Heart left ventricle (tissue), 16 donors: ENCODE measurements around the gene FANCD2OS. TPM values are rescaled to one million over a fixed set of nuclear protein-coding genes. Genes with fewer than 3 reads are reported as not detected.
"Not testable (repeated sequence)": the region's sequence is repeated elsewhere in the genome, so short reads cannot be mapped to it uniquely, and the experiment has no call there.

ENCODE experiments used
- ATAC-seq, 4 donors: fragments of 200-7000 bp; cut with Tn5 transposase; one replicate each; pipeline ENCODE4 v1.9.1; 2020 to 2022; ENCODE audit warnings: moderate library complexity in 4 of 4, mild to moderate bottlenecking in 3 of 4, moderate number of reproducible peaks in 1 of 4
- DNase-seq, 5 donors: peaks; one replicate each; pipeline ENCODE4 v3.0.0-alpha.2; 2020
- H3K27ac ChIP-seq, 12 donors: fragments of 200-600 bp; sonication (generic) in 4 of 12; one replicate each; pipeline versions ENCODE4 v1.5.0 to v1.8.0; 2016 to 2022; ENCODE audit warnings: mild to moderate bottlenecking in 2 of 12
- H3K27me3 ChIP-seq, 9 donors: fragments of 200-600 bp; sonication (generic) in 2 of 9; one replicate each; pipeline versions ENCODE4 v1.5.1 to v1.8.0; 2016 to 2022; ENCODE audit warnings: mild to moderate bottlenecking in 3 of 9
- H3K36me3 ChIP-seq, 9 donors: fragments of 200-600 bp; sonication (generic) in 2 of 9; one replicate each; pipeline versions ENCODE4 v1.5.0 to v1.8.0; 2018 to 2022; ENCODE audit warnings: mild to moderate bottlenecking in 2 of 9
- H3K4me1 ChIP-seq, 12 donors: fragments of 200-600 bp; sonication (generic) in 4 of 12; one replicate each; pipeline versions ENCODE4 v1.5.0 to v1.8.0; 2016 to 2022; ENCODE audit warnings: mild to moderate bottlenecking in 3 of 12
- H3K4me3 ChIP-seq, 12 donors: fragments of 200-600 bp; sonication (generic) in 4 of 12; one replicate each; pipeline versions ENCODE4 v1.5.0 to v1.8.0; 2017 to 2022; ENCODE audit warnings: mild to moderate bottlenecking in 9 of 12, moderate library complexity in 4 of 12
- H3K9me3 ChIP-seq, 12 donors: fragments of 200-600 bp; sonication (generic) in 4 of 12; one replicate each; pipeline versions ENCODE4 v1.5.0 to v1.8.0; 2016 to 2022; ENCODE audit warnings: mild to moderate bottlenecking in 1 of 12
- POLR2A ChIP-seq, 2 donors: fragments of 450-650 bp; IDR thresholded peaks; one replicate each; pipeline ENCODE4 v1.6.1; 2017; ENCODE audit warnings: antibody characterized with exemption in 2 of 2, mild to moderate bottlenecking in 2 of 2, moderate library complexity in 2 of 2
- WGBS, 4 donors: extraction: QIAGEN DNeasy Blood & Tissue Kit in 2 of 4; methylation state at CpG; one replicate each; pipeline versions ENCODE4 v1.1.5 to v1.1.7; 2013 to 2018; 5-methylcytosine and 5-hydroxymethylcytosine counted together
- intact Hi-C, 10 donors: fragments of 100-400 bp; cut with DNase I; formaldehyde crosslinking; loops; one replicate each; pipeline versions ENCODE4 v1.11.1 to v1.14.2; 2022
- polyA plus RNA-seq, 2 donors: library from polyadenylated mRNA; stranded (reverse); fragments of 200-250 nt; gene quantifications; one replicate each; pipeline ENCODE4 v1.2.3, GENCODE V29; 2013
- total RNA-seq, 9 donors: library from RNA; depleted of rRNA in 2 of 9; stranded (reverse); fragments of >200 nt in 2 of 9; fragmentation: NEBNext Ultra II Directional in 3 of 9; extraction: Animal tissue kit (Norgen Biotek cat#: 25700) in 3 of 9; gene quantifications; one replicate each; pipeline versions ENCODE4 v1.1.0 to v1.2.4, GENCODE V29; 2016 to 2023
- TF ChIP-seq, protein P1 (sequence below), 12 donors: fragments of 200-600 bp; sonication (generic) in 4 of 12; IDR thresholded peaks; one replicate each; pipeline versions ENCODE4 v1.5.0 to v1.8.0; 2018 to 2022; ENCODE audit warnings: antibody characterized with exemption in 12 of 12, mild to moderate bottlenecking in 5 of 12
- donor health status: ischemic (EF 13 %, LVEDD 7.1; RV severe dilation, severe dysfunction).
- donor health status: healthy with polysubstance abuse.
- donor health status: DM: no; HTN: yes; CAD: no.
- donor health status: DM: no; HTN: no; CAD: no.
- donor health status: ischemic (EF 25% LVEDD 6.9; RV normal size, moderate dysfunction).
- donor health status: ischemic (EF 25% LVEDD 5.7; RV mildly dilated, moderate dysfunction).
- donor health status: healthy.
- donor health status: DM: yes; HTN: yes; CAD: no.
- donor health status: ischemic (EF 35%, LVEDD 5.7; RV mildly dilated, moderate dysfunction).
- donor health status: nonischemic (EF 11% LVEDD 7.7; RV severe dilation, severe dysfunction).
- donor health status: DM: yes; HTN: yes; CAD: no.
- donor health status: PGD.
- donor health status: ischemic (EF 29% LVEDD 5.4; RV normal size, mild dysfunction).
- donor health status: nonischemic (EF 23%, LVEDD 6.1; RV moderate dilation, normal function).

FANCD2OS gene
- total and polyA plus RNA-seq, 11 donors, result not detected

DNA sequence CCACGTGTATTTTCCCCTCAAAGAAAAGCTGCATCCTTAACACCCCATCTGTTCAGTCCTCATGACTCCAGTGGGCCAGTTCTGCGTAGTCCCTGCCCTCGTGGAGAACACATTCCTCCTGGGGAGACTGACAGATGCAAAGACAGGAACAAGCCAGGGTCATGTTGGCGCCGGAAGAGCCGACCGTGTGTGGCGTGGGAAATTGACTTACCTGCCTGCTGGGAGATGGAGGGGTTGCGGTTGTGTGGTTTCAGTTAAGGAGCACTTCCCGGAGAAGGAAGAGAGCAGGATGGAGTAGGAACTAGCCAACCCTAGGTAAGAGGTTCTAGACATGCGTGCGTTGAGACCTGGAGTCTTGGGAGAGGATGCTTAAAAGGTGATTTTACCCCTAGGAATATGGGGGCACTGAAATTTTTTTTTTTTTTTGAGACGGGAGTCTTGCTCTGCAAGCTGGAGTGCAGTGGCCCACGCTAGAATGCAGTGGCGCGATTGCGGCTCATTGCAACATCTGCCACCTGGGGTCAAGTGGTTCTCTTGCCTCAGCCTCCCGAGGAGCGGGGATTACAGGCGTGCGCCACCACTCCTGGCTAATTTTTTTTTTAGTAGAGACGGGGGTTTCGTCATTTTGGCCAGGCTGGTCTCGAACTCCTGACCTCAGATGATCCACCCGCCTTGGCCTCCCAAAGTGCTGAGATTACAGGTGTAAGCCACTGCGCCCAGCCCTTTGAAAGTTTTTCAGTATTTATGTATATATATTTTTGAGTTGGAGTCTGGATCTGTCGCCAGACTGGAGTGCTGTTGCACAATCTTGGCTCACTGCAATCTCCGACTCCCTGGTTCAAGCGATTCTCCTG lies 34.9 kb upstream of the FANCD2OS start:
- no peak for ATAC-seq
- DNase-seq, result peak in 1 of 5 donors; percentile 26
- no peaks in the 10 kb centered on the region for H3K27me3 ChIP-seq
- no peak for TF ChIP-seq POLR2A (IDR thresholded peaks at IDR 0.05)
- TF ChIP-seq, protein P1, sequence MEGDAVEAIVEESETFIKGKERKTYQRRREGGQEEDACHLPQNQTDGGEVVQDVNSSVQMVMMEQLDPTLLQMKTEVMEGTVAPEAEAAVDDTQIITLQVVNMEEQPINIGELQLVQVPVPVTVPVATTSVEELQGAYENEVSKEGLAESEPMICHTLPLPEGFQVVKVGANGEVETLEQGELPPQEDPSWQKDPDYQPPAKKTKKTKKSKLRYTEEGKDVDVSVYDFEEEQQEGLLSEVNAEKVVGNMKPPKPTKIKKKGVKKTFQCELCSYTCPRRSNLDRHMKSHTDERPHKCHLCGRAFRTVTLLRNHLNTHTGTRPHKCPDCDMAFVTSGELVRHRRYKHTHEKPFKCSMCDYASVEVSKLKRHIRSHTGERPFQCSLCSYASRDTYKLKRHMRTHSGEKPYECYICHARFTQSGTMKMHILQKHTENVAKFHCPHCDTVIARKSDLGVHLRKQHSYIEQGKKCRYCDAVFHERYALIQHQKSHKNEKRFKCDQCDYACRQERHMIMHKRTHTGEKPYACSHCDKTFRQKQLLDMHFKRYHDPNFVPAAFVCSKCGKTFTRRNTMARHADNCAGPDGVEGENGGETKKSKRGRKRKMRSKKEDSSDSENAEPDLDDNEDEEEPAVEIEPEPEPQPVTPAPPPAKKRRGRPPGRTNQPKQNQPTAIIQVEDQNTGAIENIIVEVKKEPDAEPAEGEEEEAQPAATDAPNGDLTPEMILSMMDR (IDR thresholded peaks at IDR 0.05), result no peak
- WGBS, 4 donors, result 78 to 82% (median 80%) methylated on average over 29 of the region's 29 CpGs
- intact Hi-C loops, result no loop called here
- H3K4me3 ChIP-seq, result peak overlapping the region; percentile 51 to 94 (median 80)
- H3K27ac ChIP-seq, result peak overlapping the region in 6 of 12 donors; percentile 75 to 93 (median 90)
- H3K9me3 ChIP-seq, result no peaks in the 10 kb centered on the region
- H3K4me1 ChIP-seq, result peaks cover 0 to 52% (median 25%) of the 10 kb centered on the region in 12 donors
- H3K36me3 ChIP-seq, result peaks cover 0 to 34% (median 14%) of the 10 kb centered on the region in 9 donors

DNA sequence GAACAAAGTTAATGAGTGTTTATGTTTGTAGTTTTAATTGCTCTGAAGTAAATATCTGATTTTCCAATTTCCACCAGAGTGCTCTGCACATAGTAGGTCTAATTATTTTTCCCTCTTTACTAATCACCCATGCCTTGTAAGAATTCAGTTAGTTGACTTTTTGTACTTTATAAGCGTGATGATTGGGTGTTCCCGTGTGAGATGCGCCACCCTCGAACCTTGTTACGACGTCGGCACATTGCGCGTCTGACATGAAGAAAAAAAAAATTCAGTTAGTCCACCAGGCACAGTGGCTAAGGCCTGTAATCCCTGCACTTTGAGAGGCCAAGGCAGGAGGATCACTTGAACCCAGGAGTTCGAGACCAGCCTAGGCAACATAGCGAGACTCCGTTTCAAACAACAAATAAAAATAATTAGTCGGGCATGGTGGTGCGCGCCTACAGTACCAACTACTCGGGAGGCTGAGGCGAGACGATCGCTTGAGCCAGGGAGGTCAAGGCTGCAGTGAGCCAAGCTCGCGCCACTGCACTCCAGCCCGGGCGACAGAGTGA lies 33.0 kb upstream of the FANCD2OS start:
- Histone ChIP-seq H3K4me1 (peaks cover 0 to 40% (median 23%) of the 10 kb centered on the region in 12 donors), H3K9me3 (no peaks in the 10 kb centered on the region), H3K27ac (peak overlapping the region in 11 of 12 donors; percentile 74 to 97 (median 90)), H3K4me3 (peak overlapping the region in 11 of 12 donors; percentile 65 to 94 (median 81)), H3K27me3 (no peaks in the 10 kb centered on the region), H3K36me3 (peaks cover 0 to 16% (median 0%) of the 10 kb centered on the region in 9 donors)
- TF ChIP-seq, protein P1 (IDR thresholded peaks at IDR 0.05), result no peak
- TF ChIP-seq POLR2A (IDR thresholded peaks at IDR 0.05), result no peak
- WGBS, 4 donors, result 83 to 88% (median 83%) methylated on average over 23 of the region's 23 CpGs
- peak in 1 of 4 donors; percentile 2 for ATAC-seq
- intact Hi-C loops, result no loop called here
- no peak for DNase-seq

DNA sequence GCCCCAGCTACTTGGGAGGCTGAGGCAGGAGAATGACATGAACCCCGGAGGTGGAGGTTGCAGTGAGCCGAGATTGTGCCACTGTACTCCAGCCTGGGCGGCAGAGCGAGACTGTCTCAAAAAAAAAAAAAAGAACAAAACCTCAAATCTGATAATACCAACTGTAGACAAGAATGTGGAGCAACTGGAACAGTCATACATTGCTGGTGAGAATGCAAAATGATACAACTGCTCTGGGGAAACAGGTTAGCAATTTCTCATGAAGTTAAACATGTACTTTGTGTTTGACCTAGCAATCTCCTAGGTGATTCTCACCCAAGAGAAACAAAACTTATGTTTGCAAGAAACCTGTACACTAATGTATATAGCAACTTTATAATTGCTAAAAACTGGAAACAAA lies 29.1 kb upstream of the FANCD2OS start:
- Histone ChIP-seq H3K36me3 (no peaks in the 10 kb centered on the region), H3K4me3 (no peak overlapping the region), H3K27ac (no peak overlapping the region), H3K9me3 (no peaks in the 10 kb centered on the region), H3K27me3 (no peaks in the 10 kb centered on the region), H3K4me1 (peaks cover 0 to 4% (median 0%) of the 10 kb centered on the region in 12 donors)
- WGBS, 4 donors, result 91 to 94% (median 93%) methylated on average over 4 of the region's 4 CpGs
- no peak for TF ChIP-seq POLR2A (IDR thresholded peaks at IDR 0.05)
- TF ChIP-seq, protein P1 (IDR thresholded peaks at IDR 0.05), result no peak
- DNase-seq (no peak), ATAC-seq (no peak)
- intact Hi-C loops, result no loop called here

DNA sequence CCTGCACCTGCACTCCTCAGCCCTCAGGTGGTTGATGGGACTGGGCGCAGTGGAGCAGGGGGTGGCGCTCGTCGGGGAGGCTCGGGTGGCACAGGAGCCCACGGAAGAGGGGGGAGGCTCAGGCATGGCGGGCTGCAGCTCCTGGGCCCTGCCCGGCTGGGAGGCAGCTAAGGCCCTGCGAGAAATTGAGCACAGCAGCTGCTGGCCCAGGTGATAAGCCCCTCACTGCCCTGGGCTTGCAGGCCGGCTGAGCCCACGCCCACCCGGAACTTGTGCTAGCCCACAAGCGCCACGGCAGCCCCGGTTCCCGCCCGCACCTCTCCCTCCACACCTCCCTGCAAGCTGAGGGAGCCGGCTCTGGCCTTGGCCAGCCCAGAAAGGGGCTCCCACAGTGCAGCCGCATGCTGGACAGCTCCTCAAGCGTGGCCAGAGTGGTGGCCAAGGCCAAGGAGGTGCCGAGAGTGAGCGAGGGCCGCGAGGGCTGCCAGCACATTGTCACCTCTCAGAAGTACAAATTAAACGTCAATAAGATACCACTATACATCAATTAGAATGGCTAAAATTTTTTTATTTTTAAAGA lies 28.5 kb upstream of the FANCD2OS start:
- DNase-seq, result no peak
- no peak for ATAC-seq
- H3K27me3 ChIP-seq, result no peaks in the 10 kb centered on the region
- 91 to 94% (median 94%) methylated on average over 17 to 25 of the region's 25 CpGs for WGBS, 4 donors
- no peak overlapping the region for H3K4me3 ChIP-seq
- H3K4me1 ChIP-seq, result peaks cover 0 to 4% (median 0%) of the 10 kb centered on the region in 12 donors
- no peak for TF ChIP-seq POLR2A (IDR thresholded peaks at IDR 0.05)
- TF ChIP-seq, protein P1 (IDR thresholded peaks at IDR 0.05), result no peak
- intact Hi-C loops, result no loop called here
- no peaks in the 10 kb centered on the region for H3K9me3 ChIP-seq
- no peaks in the 10 kb centered on the region for H3K36me3 ChIP-seq
- H3K27ac ChIP-seq, result no peak overlapping the region

DNA sequence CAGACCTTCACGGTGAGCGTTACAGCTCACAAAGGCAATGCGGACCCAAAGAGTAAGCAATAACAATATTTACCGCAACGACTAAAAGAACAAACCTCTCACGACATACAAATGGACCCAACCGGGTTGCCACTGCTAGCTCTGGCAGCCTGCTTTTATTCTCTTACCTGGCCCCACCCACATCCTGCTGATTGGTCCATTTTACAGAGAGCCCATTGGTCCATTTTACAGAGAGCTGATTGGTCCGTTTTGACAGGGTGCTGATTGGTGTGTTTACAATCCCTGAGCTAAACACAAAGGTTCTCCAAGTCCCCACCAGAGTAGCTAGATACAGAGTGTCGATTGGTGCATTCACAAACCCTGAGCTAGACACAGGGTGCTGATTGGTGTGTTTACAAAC lies 27.8 kb upstream of the FANCD2OS start:
- not testable (repeated sequence) for H3K4me3 ChIP-seq

More for the DNA sequence above, 27.8 kb upstream of the FANCD2OS start:
- H3K9me3 ChIP-seq, ATAC-seq, H3K36me3 ChIP-seq, intact Hi-C loops, DNase-seq, H3K27me3 ChIP-seq, H3K27ac ChIP-seq, H3K4me1 ChIP-seq: not testable (repeated sequence)
- 92 to 95% (median 94%) methylated on average over 9 of the region's 9 CpGs for WGBS, 4 donors
